Liver (tissue), 9 donors: ENCODE measurements around the gene BICDL2. TPM values are rescaled to one million over a fixed set of nuclear protein-coding genes. Genes with fewer than 3 reads are reported as not detected.

Source experiments
- DNase-seq: peaks from one replicate; pipeline ENCODE4 v3.0.0-alpha.2; 2017; ENCODE audit warnings: low spot score
- H3K27ac ChIP-seq, 2 donors: one replicate each; pipeline ENCODE4 v1.7.0; 2013; ENCODE audit warnings: inconsistent platforms in 2 of 2, low read length in 2 of 2, control low read depth in 1 of 2, low read depth in 1 of 2, mild to moderate bottlenecking in 1 of 2
- H3K27me3 ChIP-seq, 4 donors: one replicate each; pipeline versions ENCODE4 v1.6.1 to v1.7.0; 2013; ENCODE audit warnings: low read length in 3 of 4, inconsistent platforms in 1 of 4, mild to moderate bottlenecking in 1 of 4, moderate library complexity in 1 of 4; ENCODE audit not compliant: control insufficient read depth in 4 of 4, insufficient read depth in 4 of 4
- H3K36me3 ChIP-seq, 4 donors: one replicate each; pipeline versions ENCODE4 v1.6.1 to v1.7.0; 2013; ENCODE audit warnings: low read length in 3 of 4, mild to moderate bottlenecking in 3 of 4, low read depth in 1 of 4, moderate library complexity in 1 of 4; ENCODE audit not compliant: control insufficient read depth in 4 of 4, insufficient read depth in 3 of 4
- H3K4me1 ChIP-seq, 4 donors: one replicate each; pipeline versions ENCODE4 v1.6.1 to v1.7.0; 2013; ENCODE audit warnings: low read length in 3 of 4, mild to moderate bottlenecking in 3 of 4, moderate library complexity in 1 of 4; ENCODE audit not compliant: control insufficient read depth in 4 of 4, insufficient read depth in 4 of 4
- H3K4me3 ChIP-seq, 3 donors: one replicate each; pipeline versions ENCODE4 v1.6.1 to v1.7.0; 2013; ENCODE audit warnings: low read length in 3 of 3, control low read depth in 1 of 3, low read depth in 1 of 3, mild to moderate bottlenecking in 1 of 3
- H3K9ac ChIP-seq, 2 donors: one replicate each; pipeline ENCODE4 v1.7.0; 2013; ENCODE audit warnings: low read length in 2 of 2, mild to moderate bottlenecking in 2 of 2, moderate library complexity in 2 of 2, control low read depth in 1 of 2, low read depth in 1 of 2
- H3K9me3 ChIP-seq, 4 donors: one replicate each; pipeline versions ENCODE4 v1.6.1 to v1.7.0; 2013; ENCODE audit warnings: low read length in 3 of 4; ENCODE audit not compliant: control insufficient read depth in 4 of 4
- EGR1 ChIP-seq, 2 donors: IDR thresholded peaks; 2 replicates each; pipeline ENCODE4 v1.6.1; 2016 to 2018; ENCODE audit warnings: antibody characterized with exemption in 2 of 2, low read depth in 2 of 2
- FOXA1 ChIP-seq: IDR thresholded peaks from 2 replicates; pipeline ENCODE4 v1.6.1; 2016; ENCODE audit warnings: antibody characterized with exemption
- GABPA ChIP-seq, 2 donors: IDR thresholded peaks in 1 of 2; conservative IDR thresholded peaks in 1 of 2; 2 replicates each; pipeline ENCODE4 v1.6.1; 2016; ENCODE audit warnings: antibody characterized with exemption in 2 of 2, mild to moderate bottlenecking in 1 of 2, moderate library complexity in 1 of 2
- HNF4A ChIP-seq, 2 donors: conservative IDR thresholded peaks; 2 replicates each; pipeline ENCODE4 v1.6.1; 2016; ENCODE audit warnings: antibody characterized with exemption in 2 of 2, mild to moderate bottlenecking in 2 of 2
- HNF4G ChIP-seq: IDR thresholded peaks from 2 replicates; pipeline ENCODE4 v1.6.1; 2016; ENCODE audit warnings: antibody characterized with exemption
- JUND ChIP-seq, 2 donors: IDR thresholded peaks; 2 replicates each; pipeline ENCODE4 v1.6.1; 2016; ENCODE audit warnings: antibody characterized with exemption in 2 of 2
- NR2F2 ChIP-seq: IDR thresholded peaks from 2 replicates; pipeline ENCODE4 v1.6.1; 2016; ENCODE audit warnings: antibody characterized with exemption
- RAD21 ChIP-seq, 2 donors: IDR thresholded peaks; 2 replicates each; pipeline ENCODE4 v1.6.1; 2016; ENCODE audit warnings: antibody characterized with exemption in 2 of 2, mild to moderate bottlenecking in 2 of 2
- RXRA ChIP-seq, 2 donors: IDR thresholded peaks; 2 replicates each; pipeline ENCODE4 v1.6.1; 2017 to 2018; ENCODE audit warnings: antibody characterized with exemption in 2 of 2, mild to moderate bottlenecking in 1 of 2
- SP1 ChIP-seq: IDR thresholded peaks from 2 replicates; pipeline ENCODE4 v1.6.1; 2018; ENCODE audit warnings: antibody characterized with exemption, mild to moderate bottlenecking
- TAF1 ChIP-seq: conservative IDR thresholded peaks from 2 replicates; pipeline ENCODE4 v1.6.1; 2016; ENCODE audit warnings: antibody characterized with exemption, mild to moderate bottlenecking
- WGBS: extraction: QIAGEN DNeasy Blood & Tissue Kit; methylation state at CpG from one replicate; pipeline ENCODE4 v1.1.7; 2013; 5-methylcytosine and 5-hydroxymethylcytosine counted together
- polyA plus RNA-seq, 2 donors: library from polyadenylated mRNA; stranded (reverse) in 1 of 2; unstranded in 1 of 2; fragments of 200-250 nt in 1 of 2; fragments of >200 nt in 1 of 2; fragmentation: Nextera tagmentation in 1 of 2; extraction: Ambion mirVana in 1 of 2; gene quantifications; one replicate each; pipeline versions ENCODE4 v1.2.1 to v1.2.3, GENCODE V29; 2013 to 2015
- total RNA-seq, 2 donors: library from RNA; depleted of rRNA; stranded (reverse); fragments of >200 nt; gene quantifications; one replicate each; pipeline ENCODE4 v1.2.3, GENCODE V29; 2014
- TF ChIP-seq, protein P1 (sequence below): fragments of 150-350 bp; IDR thresholded peaks from 2 replicates; pipeline ENCODE4 v1.5.1; 2017; ENCODE audit warnings: improper control_type of control experiment, low read depth, low read length; ENCODE audit not compliant: missing input control
- TF ChIP-seq, protein P2 (sequence below): IDR thresholded peaks from 2 replicates; pipeline ENCODE4 v1.6.1; 2016; ENCODE audit warnings: antibody characterized with exemption, mild to moderate bottlenecking
- TF ChIP-seq, protein P3 (sequence below): IDR thresholded peaks from 2 replicates; pipeline ENCODE4 v1.6.1; 2016; ENCODE audit warnings: antibody characterized with exemption
- TF ChIP-seq, protein P4 (sequence below): IDR thresholded peaks from 2 replicates; pipeline ENCODE4 v1.6.1; 2016; ENCODE audit warnings: antibody characterized with exemption
- donor health status: healthy.
- donor health status: healthy.
- donor health status: healthy.
- donor health status: healthy.
- donor health status: healthy.

Gene BICDL2
- total and polyA plus RNA-seq, 4 donors: 0.15 to 0.59 (median 0.33) TPM; not detected in 1

DNA sequence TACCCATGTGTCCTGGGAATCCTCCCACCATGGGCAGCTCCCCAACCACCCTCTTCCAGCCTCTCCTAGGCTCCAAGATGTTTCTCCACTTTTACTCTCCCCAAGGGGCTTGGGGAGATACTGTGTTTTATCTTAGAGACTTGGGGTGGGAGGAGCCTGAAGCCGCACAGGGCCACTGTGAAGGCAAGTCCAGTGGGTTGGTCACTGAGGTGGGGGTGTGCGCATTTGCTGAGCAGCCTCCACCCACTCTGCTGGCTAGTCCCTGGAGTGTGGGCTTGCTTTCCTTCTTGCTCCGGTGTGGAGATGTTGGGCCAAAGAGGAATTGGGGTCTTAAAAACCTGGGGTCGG, 28.1 kb downstream of the BICDL2 start (continued):
- TF ChIP-seq, protein P1, sequence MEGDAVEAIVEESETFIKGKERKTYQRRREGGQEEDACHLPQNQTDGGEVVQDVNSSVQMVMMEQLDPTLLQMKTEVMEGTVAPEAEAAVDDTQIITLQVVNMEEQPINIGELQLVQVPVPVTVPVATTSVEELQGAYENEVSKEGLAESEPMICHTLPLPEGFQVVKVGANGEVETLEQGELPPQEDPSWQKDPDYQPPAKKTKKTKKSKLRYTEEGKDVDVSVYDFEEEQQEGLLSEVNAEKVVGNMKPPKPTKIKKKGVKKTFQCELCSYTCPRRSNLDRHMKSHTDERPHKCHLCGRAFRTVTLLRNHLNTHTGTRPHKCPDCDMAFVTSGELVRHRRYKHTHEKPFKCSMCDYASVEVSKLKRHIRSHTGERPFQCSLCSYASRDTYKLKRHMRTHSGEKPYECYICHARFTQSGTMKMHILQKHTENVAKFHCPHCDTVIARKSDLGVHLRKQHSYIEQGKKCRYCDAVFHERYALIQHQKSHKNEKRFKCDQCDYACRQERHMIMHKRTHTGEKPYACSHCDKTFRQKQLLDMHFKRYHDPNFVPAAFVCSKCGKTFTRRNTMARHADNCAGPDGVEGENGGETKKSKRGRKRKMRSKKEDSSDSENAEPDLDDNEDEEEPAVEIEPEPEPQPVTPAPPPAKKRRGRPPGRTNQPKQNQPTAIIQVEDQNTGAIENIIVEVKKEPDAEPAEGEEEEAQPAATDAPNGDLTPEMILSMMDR: no peak

DNA sequence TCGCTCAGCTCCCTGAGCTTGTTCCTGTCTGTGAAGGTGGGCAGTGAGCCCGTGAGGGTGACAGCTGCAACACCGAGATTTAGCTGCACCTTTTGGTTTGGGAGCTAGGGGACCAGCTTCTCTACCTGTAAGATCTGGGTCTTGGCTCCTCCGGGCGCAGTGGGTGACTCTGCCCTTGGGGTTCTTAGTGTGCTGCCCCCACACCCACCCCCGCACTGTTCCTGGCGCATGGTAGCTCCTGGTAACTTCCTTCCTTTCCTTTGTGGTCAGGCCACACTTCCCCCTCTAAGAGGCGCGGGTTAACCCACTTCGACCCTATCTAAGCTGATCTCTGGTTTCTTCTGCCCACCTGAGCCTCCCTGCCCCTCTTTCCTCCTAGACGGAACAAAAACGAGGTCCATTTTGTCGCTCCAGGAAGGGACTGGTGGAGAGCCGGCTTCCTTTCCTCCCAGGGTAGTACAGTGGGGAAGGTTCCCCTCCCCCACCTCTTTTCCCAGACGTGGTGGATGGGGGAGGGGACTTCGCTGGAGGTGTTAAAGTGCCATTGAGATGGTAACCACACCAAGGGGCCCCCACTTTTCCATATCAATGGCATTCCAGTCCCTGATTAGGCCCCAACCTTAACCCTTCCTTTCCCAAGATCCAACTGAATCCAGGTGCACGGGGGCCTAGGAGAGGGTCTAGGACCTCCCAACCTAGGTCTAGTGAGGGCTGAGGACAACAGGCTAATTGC, 28.6 kb downstream of the BICDL2 start:
- no peak overlapping the region for H3K9ac ChIP-seq
- TF ChIP-seq, protein P2, sequence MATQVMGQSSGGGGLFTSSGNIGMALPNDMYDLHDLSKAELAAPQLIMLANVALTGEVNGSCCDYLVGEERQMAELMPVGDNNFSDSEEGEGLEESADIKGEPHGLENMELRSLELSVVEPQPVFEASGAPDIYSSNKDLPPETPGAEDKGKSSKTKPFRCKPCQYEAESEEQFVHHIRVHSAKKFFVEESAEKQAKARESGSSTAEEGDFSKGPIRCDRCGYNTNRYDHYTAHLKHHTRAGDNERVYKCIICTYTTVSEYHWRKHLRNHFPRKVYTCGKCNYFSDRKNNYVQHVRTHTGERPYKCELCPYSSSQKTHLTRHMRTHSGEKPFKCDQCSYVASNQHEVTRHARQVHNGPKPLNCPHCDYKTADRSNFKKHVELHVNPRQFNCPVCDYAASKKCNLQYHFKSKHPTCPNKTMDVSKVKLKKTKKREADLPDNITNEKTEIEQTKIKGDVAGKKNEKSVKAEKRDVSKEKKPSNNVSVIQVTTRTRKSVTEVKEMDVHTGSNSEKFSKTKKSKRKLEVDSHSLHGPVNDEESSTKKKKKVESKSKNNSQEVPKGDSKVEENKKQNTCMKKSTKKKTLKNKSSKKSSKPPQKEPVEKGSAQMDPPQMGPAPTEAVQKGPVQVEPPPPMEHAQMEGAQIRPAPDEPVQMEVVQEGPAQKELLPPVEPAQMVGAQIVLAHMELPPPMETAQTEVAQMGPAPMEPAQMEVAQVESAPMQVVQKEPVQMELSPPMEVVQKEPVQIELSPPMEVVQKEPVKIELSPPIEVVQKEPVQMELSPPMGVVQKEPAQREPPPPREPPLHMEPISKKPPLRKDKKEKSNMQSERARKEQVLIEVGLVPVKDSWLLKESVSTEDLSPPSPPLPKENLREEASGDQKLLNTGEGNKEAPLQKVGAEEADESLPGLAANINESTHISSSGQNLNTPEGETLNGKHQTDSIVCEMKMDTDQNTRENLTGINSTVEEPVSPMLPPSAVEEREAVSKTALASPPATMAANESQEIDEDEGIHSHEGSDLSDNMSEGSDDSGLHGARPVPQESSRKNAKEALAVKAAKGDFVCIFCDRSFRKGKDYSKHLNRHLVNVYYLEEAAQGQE: no peak
- TF ChIP-seq SP1: no peak
- no peaks in the 10 kb centered on the region for H3K27me3 ChIP-seq
- H3K27ac ChIP-seq: peak overlapping the region; percentile 78 to 90
- WGBS: 52% methylated on average over 17 of the region's 17 CpGs
- DNase-seq: no peak
- peaks cover 17 to 43% (median 30%) of the 10 kb centered on the region in 4 donors for H3K4me1 ChIP-seq
- H3K4me3 ChIP-seq: no peak overlapping the region
- no peaks in the 10 kb centered on the region for H3K36me3 ChIP-seq
- H3K9me3 ChIP-seq: no peaks in the 10 kb centered on the region

- Histone ChIP-seq H3K4me3 (no peak overlapping the region), H3K4me1 (peaks cover 15 to 38% (median 26%) of the 10 kb centered on the region in 4 donors), H3K9ac (peak overlapping the region in 1 of 2 donors; percentile 37), H3K9me3 (no peaks in the 10 kb centered on the region), H3K36me3 (no peaks in the 10 kb centered on the region), H3K27ac (peak overlapping the region; percentile 78 to 90), H3K27me3 (no peaks in the 10 kb centered on the region)
- WGBS: 31% methylated on average over 13 of the region's 13 CpGs
- no peak for DNase-seq
- no peak for TF ChIP-seq NR2F2
- TF ChIP-seq EGR1 (IDR thresholded peaks at IDR 0.05; ENCODE audit: low read depth in 2 of 2): peak in 1 of 2 donors; percentile 15
- TF ChIP-seq GABPA (IDR thresholded peaks at IDR 0.05 in 1 of 2, conservative IDR thresholded peaks at IDR 0.05 in 1 of 2): peak in 1 of 2 donors; percentile 21
- TF ChIP-seq HNF4G: peak; percentile 55
- peak in 1 of 2 donors; percentile 34 for TF ChIP-seq JUND (IDR thresholded peaks at IDR 0.05)
- TF ChIP-seq TAF1: no peak
- TF ChIP-seq, protein P3, sequence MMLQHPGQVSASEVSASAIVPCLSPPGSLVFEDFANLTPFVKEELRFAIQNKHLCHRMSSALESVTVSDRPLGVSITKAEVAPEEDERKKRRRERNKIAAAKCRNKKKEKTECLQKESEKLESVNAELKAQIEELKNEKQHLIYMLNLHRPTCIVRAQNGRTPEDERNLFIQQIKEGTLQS: no peak
- peak; percentile 87 for TF ChIP-seq SP1
- peak; percentile 58 to 70 for TF ChIP-seq RXRA (IDR thresholded peaks at IDR 0.05)
- TF ChIP-seq, protein P2: peak; percentile 57
- TF ChIP-seq HNF4A (conservative IDR thresholded peaks at IDR 0.05): peak; percentile 87 to 92
- peak in 1 of 2 donors; percentile 8 for TF ChIP-seq RAD21 (IDR thresholded peaks at IDR 0.05)
- no peak for TF ChIP-seq FOXA1
- TF ChIP-seq, protein P1: no peak
- TF ChIP-seq, protein P4, sequence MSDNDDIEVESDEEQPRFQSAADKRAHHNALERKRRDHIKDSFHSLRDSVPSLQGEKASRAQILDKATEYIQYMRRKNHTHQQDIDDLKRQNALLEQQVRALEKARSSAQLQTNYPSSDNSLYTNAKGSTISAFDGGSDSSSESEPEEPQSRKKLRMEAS: peak; percentile 61
Observed at GRCh38 chr16:3007059-3007956, 29.4 kb downstream of the BICDL2 start.
